ENCODE results near the gene PRDX5.

Gene PRDX5

GRCh38 chr11:64367931-64368672 is 50.2 kb downstream of the PRDX5 start:
- DNase-seq: no peak

- DNase-seq: no peak
Measured at GRCh38 chr11:64368673-64369074, 50.8 kb downstream of the PRDX5 start.

- no peak for DNase-seq
Measured at GRCh38 chr11:64369440-64370421, 51.8 kb downstream of the PRDX5 start.

- no peak for DNase-seq
Measured at GRCh38 chr11:64371201-64371600, 53.3 kb downstream of the PRDX5 start.

All from bone marrow (tissue), 2 donors.